Measurements from ENCODE around the gene PRKCA. TPM values are rescaled to one million over a fixed set of nuclear protein-coding genes. Genes with fewer than 3 reads are reported as not detected.

The PRKCA gene
- total and polyA plus RNA-seq, 2 donors from 2014 or later = 8.0 to 50.8 TPM

- no peak overlapping the region for H3K9ac ChIP-seq (ENCODE audit: low read length in 3 of 3)
- no peak overlapping the region for H3K4me3 ChIP-seq (ENCODE audit: low read length in 3 of 3)
- DNase-seq (no peak), FAIRE-seq (no peak)
- intact Hi-C loops (cut with DNase I) = no loop called here
- peaks cover 0 to 3% (median 0%) of the 10 kb centered on the region in 3 donors for H3K4me1 ChIP-seq (ENCODE audit: control insufficient read depth in 2 of 3, insufficient read depth in 2 of 3, low read depth in 1 of 3, low read length in 3 of 3)
- H3K36me3 ChIP-seq (ENCODE audit: control insufficient read depth in 2 of 3, insufficient read depth in 3 of 3, low read length in 3 of 3) = peaks cover 0 to 2% (median 0%) of the 10 kb centered on the region in 3 donors
- no peak for TF ChIP-seq CTCF (IDR thresholded peaks at IDR 0.05; ENCODE audit: borderline replicate concordance, extremely low read depth, insufficient read depth)
- H3K27me3 ChIP-seq (ENCODE audit: control insufficient read depth, insufficient read depth, low read length) = no peaks in the 10 kb centered on the region
- no peaks in the 10 kb centered on the region for H3K9me3 ChIP-seq (ENCODE audit: control insufficient read depth in 2 of 3, insufficient read depth in 1 of 3, low read length in 3 of 3)
- H3K27ac ChIP-seq (ENCODE audit: low read depth in 2 of 2, low read length in 2 of 2) = no peak overlapping the region
These were observed 11.7 kb downstream of the PRKCA start for GRCh38 chr17:66313995-66314659.

GRCh38 chr17:66317629-66318028 is 15.2 kb downstream of the PRKCA start:
- peaks cover 0 to 7% (median 2%) of the 10 kb centered on the region in 3 donors for H3K9me3 ChIP-seq (ENCODE audit: control insufficient read depth in 2 of 3, insufficient read depth in 1 of 3, low read length in 3 of 3)
- no peaks in the 10 kb centered on the region for H3K4me1 ChIP-seq (ENCODE audit: control insufficient read depth in 2 of 3, insufficient read depth in 2 of 3, low read depth in 1 of 3, low read length in 3 of 3)
- intact Hi-C loops (cut with DNase I) = no loop called here
- no peak overlapping the region for H3K27ac ChIP-seq (ENCODE audit: low read depth in 2 of 2, low read length in 2 of 2)
- DNase-seq (no peak), FAIRE-seq (no peak)
- H3K27me3 ChIP-seq (ENCODE audit: control insufficient read depth, insufficient read depth, low read length) = no peaks in the 10 kb centered on the region
- H3K4me3 ChIP-seq (ENCODE audit: low read length in 3 of 3) = no peak overlapping the region
- no peak overlapping the region for H3K9ac ChIP-seq (ENCODE audit: low read length in 3 of 3)
- no peaks in the 10 kb centered on the region for H3K36me3 ChIP-seq (ENCODE audit: control insufficient read depth in 2 of 3, insufficient read depth in 3 of 3, low read length in 3 of 3)
- TF ChIP-seq CTCF (IDR thresholded peaks at IDR 0.05; ENCODE audit: borderline replicate concordance, extremely low read depth, insufficient read depth) = no peak

GRCh38 chr17:66319226-66319625 is 16.8 kb downstream of the PRKCA start:
- no peak for FAIRE-seq
- Histone ChIP-seq H3K4me1 (ENCODE audit: control insufficient read depth in 2 of 3, insufficient read depth in 2 of 3, low read depth in 1 of 3, low read length in 3 of 3) (no peaks in the 10 kb centered on the region), H3K9me3 (ENCODE audit: control insufficient read depth in 2 of 3, insufficient read depth in 1 of 3, low read length in 3 of 3) (peaks cover 0 to 7% (median 2%) of the 10 kb centered on the region in 3 donors), H3K27ac (ENCODE audit: low read depth in 2 of 2, low read length in 2 of 2) (no peak overlapping the region), H3K27me3 (ENCODE audit: control insufficient read depth, insufficient read depth, low read length) (no peaks in the 10 kb centered on the region), H3K4me3 (ENCODE audit: low read length in 3 of 3) (no peak overlapping the region), H3K36me3 (ENCODE audit: control insufficient read depth in 2 of 3, insufficient read depth in 3 of 3, low read length in 3 of 3) (no peaks in the 10 kb centered on the region), H3K9ac (ENCODE audit: low read length in 3 of 3) (no peak overlapping the region)
- intact Hi-C loops (cut with DNase I) = no loop called here
- no peak for DNase-seq
- TF ChIP-seq CTCF (IDR thresholded peaks at IDR 0.05; ENCODE audit: borderline replicate concordance, extremely low read depth, insufficient read depth) = no peak
